GM19463 (cell line): ENCODE results near the gene MEX3D.

ENCODE experiments used
- ATAC-seq: cut with Tn5 transposase; IDR thresholded peaks from one replicate; pipeline ENCODE4 v1.9.1; 2021; ENCODE audit warnings: mild to moderate bottlenecking, moderate library complexity; ENCODE audit not compliant: unreplicated experiment

MEX3D gene

DNA sequence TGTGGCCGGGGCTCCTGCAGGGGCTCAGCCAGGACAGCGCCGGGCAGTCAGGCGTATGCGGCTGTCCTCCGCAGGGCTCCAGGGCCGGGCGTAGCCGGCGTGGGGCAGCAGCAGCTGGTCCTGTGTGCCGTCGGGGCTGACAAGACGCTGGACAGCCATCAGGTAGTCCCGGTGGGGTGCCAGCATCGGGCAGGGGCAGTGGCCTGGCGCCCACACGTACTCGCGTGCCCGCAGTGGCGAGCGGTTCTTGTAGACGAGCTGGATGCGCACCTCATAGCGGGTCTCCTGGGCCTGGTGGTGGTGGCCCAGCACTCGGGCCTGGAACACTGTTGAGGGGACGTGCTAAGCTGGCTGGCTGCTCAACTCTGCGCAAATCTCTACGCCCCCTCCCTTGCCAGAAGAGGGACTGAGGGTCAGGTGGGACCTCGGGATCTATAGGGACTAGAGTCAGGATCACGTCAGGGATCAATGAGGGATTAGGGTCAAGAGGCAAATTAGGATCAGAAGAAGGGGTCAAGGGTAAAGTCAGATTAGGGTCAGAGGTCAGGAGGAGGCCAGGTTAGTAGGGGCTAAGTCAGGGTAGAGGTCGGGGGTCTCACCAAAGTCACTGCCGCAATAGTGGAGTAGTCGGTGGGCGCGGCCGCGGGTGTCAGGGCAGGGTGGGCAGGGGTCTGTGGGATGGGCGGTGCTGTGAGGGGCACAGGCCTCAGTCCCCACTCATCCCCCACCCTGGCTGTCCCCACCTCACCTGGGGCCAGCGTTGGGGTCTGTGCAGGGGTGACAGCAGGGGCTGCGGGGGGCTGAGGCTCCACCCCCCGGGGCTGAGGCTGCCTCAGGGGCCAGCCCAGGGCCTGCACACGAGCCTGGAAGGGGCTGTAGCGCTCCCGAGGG is 61.9 kb downstream of the MEX3D start:
- ATAC-seq, result no peak

DNA sequence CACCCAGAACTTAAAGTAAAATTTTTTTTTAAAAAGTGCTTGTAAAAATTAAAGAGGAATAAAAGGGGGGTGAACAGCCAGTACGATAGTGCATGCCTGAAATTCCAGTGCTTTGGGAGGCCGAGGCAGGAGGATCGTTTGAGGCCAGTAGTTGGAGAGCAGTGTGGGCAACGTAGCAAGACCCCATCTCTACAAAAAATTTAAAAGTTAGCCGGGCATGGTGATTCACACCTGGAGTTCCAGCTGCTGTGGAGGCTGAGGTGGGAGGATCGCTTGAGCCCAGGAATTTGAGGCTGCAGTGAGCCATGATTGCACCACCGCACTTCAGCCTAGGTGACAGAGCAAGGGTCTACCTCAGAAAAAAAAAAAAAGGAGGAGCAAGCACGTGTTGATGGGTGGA is 63.1 kb downstream of the MEX3D start:
- ATAC-seq, result no peak
